ENCODE data around the gene KISS1R.

The KISS1R gene

GRCh38 chr19:954272-954671, 37.1 kb downstream of the KISS1R start:
- no peaks in the 10 kb centered on the region for H3K27me3 ChIP-seq (ENCODE audit: insufficient read depth, low read length, poor library complexity, severe bottlenecking)
- H4K20me1 ChIP-seq (ENCODE audit: insufficient read depth, low read length, poor library complexity, severe bottlenecking), result peaks cover 2% of the 10 kb centered on the region
- H3K4me1 ChIP-seq (ENCODE audit: insufficient read depth, low read length, poor library complexity, severe bottlenecking), result no peaks in the 10 kb centered on the region
- no peaks in the 10 kb centered on the region for H3K9me2 ChIP-seq (replicated peaks; ENCODE audit: low read depth, low read length)
- H3K4me3 ChIP-seq (ENCODE audit: low read length, poor library complexity, severe bottlenecking), result no peak overlapping the region
- no peaks in the 10 kb centered on the region for H3F3A ChIP-seq (ENCODE audit: low read depth)
- no peak overlapping the region for H3K9ac ChIP-seq (ENCODE audit: low read depth, low read length, poor library complexity, severe bottlenecking)
- H3K36me3 ChIP-seq (ENCODE audit: insufficient read depth, low read length), result peaks cover 3% of the 10 kb centered on the region; the same call in 1 of the 2 replicates
- no peak overlapping the region for H2AFZ ChIP-seq (ENCODE audit: low read length)
- TF ChIP-seq CTCF (conservative IDR thresholded peaks at IDR 0.05; ENCODE audit: low read length) (no peak), EZH2phosphoT487 (IDR thresholded peaks at IDR 0.05; ENCODE audit: borderline replicate concordance) (no peak)
- H3K4me2 ChIP-seq (ENCODE audit: low read depth, low read length, poor library complexity, severe bottlenecking), result no peak overlapping the region
- H3K9me3 ChIP-seq (ENCODE audit: insufficient read depth, low read depth, low read length), result no peaks in the 10 kb centered on the region
- H3K79me2 ChIP-seq (ENCODE audit: insufficient read depth, low read length), result peaks cover 23% of the 10 kb centered on the region; the same call in 1 of the 2 replicates

GRCh38 chr19:954672-955494, 37.8 kb downstream of the KISS1R start:
- peaks cover 3% of the 10 kb centered on the region; the same call in 1 of the 2 replicates for H3K36me3 ChIP-seq (ENCODE audit: insufficient read depth, low read length)
- H3K9me3 ChIP-seq (ENCODE audit: insufficient read depth, low read depth, low read length), result no peaks in the 10 kb centered on the region
- no peaks in the 10 kb centered on the region for H3F3A ChIP-seq (ENCODE audit: low read depth)
- no peaks in the 10 kb centered on the region for H3K4me1 ChIP-seq (ENCODE audit: insufficient read depth, low read length, poor library complexity, severe bottlenecking)
- H3K79me2 ChIP-seq (ENCODE audit: insufficient read depth, low read length), result peaks cover 23% of the 10 kb centered on the region; the same call in 1 of the 2 replicates
- peaks cover 2% of the 10 kb centered on the region for H4K20me1 ChIP-seq (ENCODE audit: insufficient read depth, low read length, poor library complexity, severe bottlenecking)
- no peak overlapping the region for H3K4me3 ChIP-seq (ENCODE audit: low read length, poor library complexity, severe bottlenecking)
- no peaks in the 10 kb centered on the region for H3K9me2 ChIP-seq (replicated peaks; ENCODE audit: low read depth, low read length)
- H3K27me3 ChIP-seq (ENCODE audit: insufficient read depth, low read length, poor library complexity, severe bottlenecking), result no peaks in the 10 kb centered on the region
- no peak overlapping the region for H3K9ac ChIP-seq (ENCODE audit: low read depth, low read length, poor library complexity, severe bottlenecking)
- H3K4me2 ChIP-seq (ENCODE audit: low read depth, low read length, poor library complexity, severe bottlenecking), result no peak overlapping the region
- TF ChIP-seq EZH2phosphoT487 (IDR thresholded peaks at IDR 0.05; ENCODE audit: borderline replicate concordance) (no peak), CTCF (conservative IDR thresholded peaks at IDR 0.05; ENCODE audit: low read length) (no peak)
- no peak overlapping the region for H2AFZ ChIP-seq (ENCODE audit: low read length)

GRCh38 chr19:955803-956765, 39.0 kb downstream of the KISS1R start:
- Histone ChIP-seq H3K9me3 (ENCODE audit: insufficient read depth, low read depth, low read length) (no peaks in the 10 kb centered on the region), H3K9ac (ENCODE audit: low read depth, low read length, poor library complexity, severe bottlenecking) (no peak overlapping the region), H3K4me2 (ENCODE audit: low read depth, low read length, poor library complexity, severe bottlenecking) (no peak overlapping the region), H3K79me2 (ENCODE audit: insufficient read depth, low read length) (peaks cover 23% of the 10 kb centered on the region; the same call in 1 of the 2 replicates), H3K4me1 (ENCODE audit: insufficient read depth, low read length, poor library complexity, severe bottlenecking) (no peaks in the 10 kb centered on the region), H3K27me3 (ENCODE audit: insufficient read depth, low read length, poor library complexity, severe bottlenecking) (no peaks in the 10 kb centered on the region), H2AFZ (ENCODE audit: low read length) (no peak overlapping the region), H3K9me2 (replicated peaks; ENCODE audit: low read depth, low read length) (no peaks in the 10 kb centered on the region), H4K20me1 (ENCODE audit: insufficient read depth, low read length, poor library complexity, severe bottlenecking) (peaks cover 2% of the 10 kb centered on the region), H3F3A (ENCODE audit: low read depth) (no peaks in the 10 kb centered on the region), H3K36me3 (ENCODE audit: insufficient read depth, low read length) (peaks cover 9% of the 10 kb centered on the region; the same call in 1 of the 2 replicates), H3K4me3 (ENCODE audit: low read length, poor library complexity, severe bottlenecking) (no peak overlapping the region)
- no peak for TF ChIP-seq CTCF (conservative IDR thresholded peaks at IDR 0.05; ENCODE audit: low read length)
- no peak for TF ChIP-seq EZH2phosphoT487 (IDR thresholded peaks at IDR 0.05; ENCODE audit: borderline replicate concordance)
